ENCODE data around the gene PPP4R2.
"Not testable (repeated sequence)": the region's sequence is repeated elsewhere in the genome, so short reads cannot be mapped to it uniquely, and the experiment has no call there.

PPP4R2 gene

DNA sequence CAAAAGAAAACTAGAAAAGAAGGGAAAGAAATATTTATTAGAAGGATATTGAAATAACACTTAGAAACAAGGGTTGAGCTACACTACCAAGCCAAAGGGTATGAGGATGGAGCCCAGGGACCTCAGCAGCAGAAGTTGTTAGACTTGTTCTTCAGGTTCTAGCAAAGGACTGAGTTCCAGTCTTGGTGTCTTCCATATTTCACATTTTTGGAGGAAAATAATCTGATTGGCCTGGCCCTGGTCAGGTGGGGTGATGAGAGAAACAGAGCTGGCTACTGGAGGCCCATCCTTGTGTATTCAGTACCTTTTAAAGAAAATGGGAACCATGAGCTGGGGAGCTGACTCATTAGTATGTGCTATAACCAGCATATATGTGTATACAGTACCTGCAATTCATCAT is 28.2 kb downstream of the PPP4R2 start:
- DNase-seq (ENCODE audit: low read depth in 2 of 2) = no peak

DNA sequence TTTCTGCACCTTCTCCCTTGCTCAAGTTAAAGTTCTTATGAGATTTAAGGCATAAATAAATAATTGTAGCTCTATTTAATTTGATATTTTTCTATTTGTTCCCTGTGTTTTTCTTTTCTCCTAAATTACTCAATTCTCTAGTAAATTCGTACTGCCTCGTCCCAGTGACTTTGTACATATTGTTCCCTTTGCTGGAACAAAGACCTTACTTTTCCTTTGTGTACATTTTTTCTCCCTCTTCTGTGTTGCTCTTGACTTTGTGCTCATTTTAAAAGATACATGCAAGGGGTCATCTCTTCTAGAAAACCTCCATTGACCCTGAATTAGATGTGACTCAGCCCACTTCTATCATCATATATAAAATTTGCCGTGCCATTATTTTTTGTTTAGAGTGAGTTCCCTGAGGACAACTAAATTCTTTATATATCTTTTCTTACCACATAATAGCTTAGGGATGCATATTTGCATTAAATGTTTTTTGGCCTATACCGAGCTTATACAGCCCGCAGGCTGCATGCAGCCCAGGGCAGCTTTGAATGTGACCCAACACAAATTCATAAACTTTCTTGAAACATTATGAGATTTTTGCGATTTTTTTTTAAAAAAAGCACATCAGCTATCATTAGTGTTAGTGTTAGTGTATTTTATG is 29.6 kb downstream of the PPP4R2 start:
- no peak for DNase-seq (ENCODE audit: low read depth in 2 of 2)

DNA sequence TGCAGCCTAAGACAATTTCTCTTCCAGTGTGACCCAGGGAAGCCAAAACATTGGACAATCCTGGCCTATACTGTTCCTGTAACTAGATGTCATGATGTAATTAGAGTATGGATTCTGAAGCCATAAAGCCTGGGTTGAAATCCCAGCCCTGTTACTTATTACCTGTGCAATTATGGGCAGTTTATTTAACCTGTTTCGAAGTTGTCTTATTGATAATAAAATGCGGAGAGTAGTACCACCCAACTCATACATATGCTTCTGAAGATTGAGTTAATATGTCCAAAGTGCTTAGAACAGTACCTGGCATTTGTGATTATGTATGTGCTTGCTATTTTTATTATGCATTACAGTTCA is 30.1 kb downstream of the PPP4R2 start:
- no peak for DNase-seq (ENCODE audit: low read depth in 2 of 2)

DNA sequence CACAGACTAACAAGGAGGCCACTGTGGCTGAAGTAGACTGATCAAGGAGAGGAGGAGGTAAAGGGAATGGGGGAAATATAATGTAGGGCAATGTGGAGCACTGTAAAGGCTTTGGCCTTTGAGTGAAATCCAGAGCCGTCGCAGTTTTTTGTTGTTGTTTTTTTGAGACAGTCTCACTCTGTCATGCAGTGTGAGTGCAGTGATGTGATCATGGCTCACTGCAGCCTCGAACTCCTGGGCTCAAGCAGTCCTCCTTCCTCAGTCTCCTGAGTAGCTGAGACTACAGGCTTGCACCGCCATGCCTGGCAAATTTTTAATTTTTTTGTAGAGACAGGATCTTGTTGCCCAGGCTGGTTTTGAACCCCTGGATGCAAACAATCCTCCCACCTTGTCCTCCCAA is 32.2 kb downstream of the PPP4R2 start:
- DNase-seq (ENCODE audit: low read depth in 2 of 2) = no peak

DNA sequence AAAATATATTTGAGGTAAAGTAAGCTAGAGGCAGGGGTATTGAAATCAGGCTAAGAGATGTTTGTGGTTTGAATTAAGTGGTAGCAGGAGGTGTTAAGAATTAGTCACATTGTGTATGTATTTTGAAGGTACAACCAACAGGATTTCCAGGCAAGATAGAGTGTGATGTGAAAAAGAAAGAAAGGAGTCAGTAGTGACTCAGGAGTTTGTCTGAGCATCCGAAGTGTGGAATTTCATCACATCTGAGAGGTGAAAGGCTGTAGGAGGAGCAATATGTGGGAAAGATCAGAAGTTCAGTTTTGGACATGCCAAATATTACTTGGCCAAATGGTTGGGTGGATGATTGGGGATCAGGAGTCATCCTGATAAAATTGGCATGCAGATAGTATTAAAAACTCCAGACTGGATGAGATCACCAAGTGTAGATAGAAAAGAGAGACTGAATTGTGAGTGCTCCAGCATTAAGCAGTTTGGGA is 32.7 kb downstream of the PPP4R2 start:
- no peak for DNase-seq (ENCODE audit: low read depth in 2 of 2)

DNA sequence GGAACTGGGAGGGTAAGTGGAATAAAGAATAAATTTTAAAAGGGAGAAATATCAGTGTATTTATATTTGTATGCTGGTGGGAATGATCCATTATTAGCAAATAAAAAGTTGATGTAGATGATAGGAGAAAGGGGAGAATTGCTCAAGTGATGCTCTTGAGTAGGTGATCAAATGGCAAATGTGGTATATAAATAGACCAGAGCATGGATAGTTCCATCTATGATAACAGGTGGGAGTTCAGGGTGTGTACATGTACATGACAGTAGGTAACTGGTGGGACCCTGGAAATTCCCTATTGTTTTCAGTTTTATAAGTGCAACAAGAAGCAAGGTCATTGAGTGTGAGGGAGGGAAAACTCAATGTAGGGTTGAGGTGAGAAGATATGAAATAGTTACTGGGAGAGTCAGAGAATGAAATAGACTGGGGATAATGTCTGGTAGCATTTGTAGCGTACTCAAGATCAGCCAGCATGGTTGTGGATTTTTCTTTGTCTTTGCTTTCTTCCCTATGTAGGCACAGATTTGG is 33.5 kb downstream of the PPP4R2 start:
- DNase-seq (ENCODE audit: low read depth in 2 of 2) = no peak

DNA sequence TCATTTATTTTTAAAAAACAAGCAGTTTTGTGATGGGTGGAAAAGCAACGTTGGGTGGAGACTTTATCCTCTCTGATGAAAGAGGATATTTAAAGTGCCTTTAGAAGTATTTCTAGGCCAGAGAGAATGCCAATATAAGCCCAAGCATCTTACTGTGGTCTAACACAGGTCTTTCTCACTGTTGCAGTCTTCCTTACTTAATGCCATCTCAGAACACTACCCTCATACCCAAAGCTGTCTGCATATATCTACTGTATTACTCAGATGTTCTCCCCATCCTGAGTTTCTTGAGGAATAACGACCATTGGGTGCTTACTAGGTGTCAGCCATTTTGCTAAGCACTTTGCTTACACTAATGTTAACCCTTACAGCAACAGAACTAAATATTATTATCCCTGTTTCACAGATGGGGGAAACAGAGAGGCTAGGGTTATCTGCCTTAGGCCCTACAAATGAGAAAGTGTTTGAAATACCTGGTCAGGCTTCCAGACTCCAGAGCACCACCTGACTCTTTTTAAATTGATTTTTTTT is 35.0 kb downstream of the PPP4R2 start:
- no peak for DNase-seq (ENCODE audit: low read depth in 2 of 2)

DNA sequence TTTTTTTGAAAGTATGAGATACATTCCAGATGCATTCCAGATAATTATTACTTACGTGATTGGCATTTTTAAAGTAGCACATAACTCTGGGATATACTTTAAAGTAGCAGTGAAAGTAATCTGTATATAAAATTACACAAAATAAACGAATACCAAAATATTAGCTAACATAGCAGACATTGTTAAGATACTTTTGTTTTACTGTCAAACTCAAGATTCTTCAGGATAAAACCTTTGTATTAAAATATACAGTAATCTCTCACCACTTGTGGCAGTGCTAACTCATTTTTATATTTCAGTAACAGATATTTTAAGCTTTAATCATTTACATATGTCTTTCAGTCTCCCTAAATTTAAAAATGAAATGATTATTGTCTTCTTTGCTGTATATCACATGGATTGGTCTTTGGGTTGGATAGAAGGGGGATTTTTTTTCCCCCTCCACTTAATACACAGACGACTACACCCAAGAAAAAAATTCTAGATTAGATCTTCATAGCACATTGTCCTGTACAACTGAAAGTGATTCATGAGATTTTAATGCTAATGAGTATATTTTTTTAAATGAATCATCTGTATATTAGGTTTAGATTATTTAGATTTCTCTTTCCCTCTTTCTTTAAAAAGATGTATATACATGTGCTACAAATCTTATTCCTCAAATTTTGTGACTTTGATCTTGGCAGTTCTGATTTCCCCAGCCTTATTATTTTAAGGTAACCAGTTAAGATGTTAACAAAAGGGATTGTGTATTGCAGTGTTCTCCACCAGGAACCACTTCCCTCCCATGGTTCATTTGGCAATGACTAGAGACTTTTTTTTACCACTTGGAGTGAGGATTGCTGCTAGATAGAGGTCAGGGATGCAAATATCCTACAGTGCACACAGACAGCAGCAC is 40.3 kb downstream of the PPP4R2 start:
- no peak for DNase-seq (ENCODE audit: low read depth in 2 of 2)

DNA sequence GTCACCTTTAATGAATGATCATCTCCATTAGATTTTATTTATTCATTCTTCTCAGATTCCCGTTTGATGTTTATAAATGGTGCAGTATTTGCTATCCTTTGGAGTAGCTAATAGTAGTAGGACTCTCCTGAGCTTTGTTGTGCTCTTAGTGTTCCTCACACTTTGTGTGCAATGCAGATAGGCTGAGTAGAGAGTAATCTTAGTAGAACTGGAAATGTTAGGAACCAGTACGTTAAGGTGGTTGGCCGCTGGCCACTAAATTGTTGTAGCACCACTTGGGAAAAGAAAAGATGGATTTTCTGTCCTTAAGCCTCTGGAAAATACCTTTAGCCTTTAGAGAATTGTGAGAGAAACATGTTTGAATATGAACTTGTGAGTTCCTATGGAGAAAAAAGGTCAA is 44.9 kb downstream of the PPP4R2 start:
- DNase-seq (ENCODE audit: low read depth in 2 of 2) = no peak

DNA sequence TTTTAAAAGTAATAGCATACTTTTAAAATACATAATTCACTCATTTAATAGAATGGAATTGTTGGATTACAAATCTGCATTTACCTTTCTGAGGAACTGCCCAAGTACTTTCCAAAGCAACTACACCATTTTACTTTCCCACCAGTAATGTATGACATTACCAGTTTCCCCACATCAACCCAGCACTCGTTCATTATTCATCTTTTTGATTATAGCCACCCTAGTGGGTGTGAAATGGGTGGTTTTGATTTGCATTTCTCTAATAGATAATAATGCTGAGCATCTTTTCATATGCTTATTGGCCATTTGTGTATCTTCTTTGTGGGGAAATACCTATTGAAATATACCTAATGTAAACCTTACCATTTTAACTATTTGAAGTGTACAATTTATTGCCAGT is 46.8 kb downstream of the PPP4R2 start:
- DNase-seq (ENCODE audit: low read depth in 2 of 2) = no peak

DNA sequence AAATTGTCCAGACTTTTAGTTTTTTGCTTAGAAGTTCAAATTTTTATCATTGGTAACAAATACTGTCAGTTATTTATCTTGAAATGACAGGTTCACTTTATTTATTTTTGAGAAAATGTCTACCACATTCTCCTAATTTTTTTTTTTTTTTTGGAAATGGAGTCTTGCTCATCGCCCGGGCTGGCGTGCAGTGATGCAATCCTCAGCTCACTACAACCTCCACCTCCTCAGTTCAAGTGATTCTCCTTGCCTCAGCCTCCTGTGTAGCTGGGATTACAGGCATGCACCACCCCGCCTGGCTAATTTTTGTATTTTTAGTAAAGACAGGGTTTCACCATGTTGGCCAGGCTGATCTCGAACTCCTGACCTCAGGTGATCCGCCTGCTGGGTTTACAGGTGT is 48.8 kb downstream of the PPP4R2 start:
- no peak for DNase-seq (ENCODE audit: low read depth in 2 of 2)

DNA sequence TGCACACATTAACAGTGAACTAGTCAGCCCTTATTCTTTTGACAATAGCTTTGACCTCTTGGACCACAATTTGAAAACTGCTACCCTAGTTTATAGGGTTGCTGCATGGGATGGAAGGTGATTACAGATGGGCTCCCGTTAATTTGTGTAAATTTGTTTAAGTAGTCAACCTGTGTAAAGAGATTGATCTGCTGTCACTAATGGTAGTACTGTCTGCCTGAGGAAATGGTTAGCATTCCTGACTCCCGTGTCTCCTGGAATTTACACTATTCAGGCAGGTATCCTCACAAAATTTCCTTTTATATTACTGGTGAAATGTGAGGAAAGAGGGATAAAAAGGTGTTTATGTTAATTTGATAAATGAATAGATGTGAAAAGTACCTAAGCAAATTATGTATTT is 49.6 kb downstream of the PPP4R2 start:
- DNase-seq (ENCODE audit: low read depth in 2 of 2) = no peak

DNA sequence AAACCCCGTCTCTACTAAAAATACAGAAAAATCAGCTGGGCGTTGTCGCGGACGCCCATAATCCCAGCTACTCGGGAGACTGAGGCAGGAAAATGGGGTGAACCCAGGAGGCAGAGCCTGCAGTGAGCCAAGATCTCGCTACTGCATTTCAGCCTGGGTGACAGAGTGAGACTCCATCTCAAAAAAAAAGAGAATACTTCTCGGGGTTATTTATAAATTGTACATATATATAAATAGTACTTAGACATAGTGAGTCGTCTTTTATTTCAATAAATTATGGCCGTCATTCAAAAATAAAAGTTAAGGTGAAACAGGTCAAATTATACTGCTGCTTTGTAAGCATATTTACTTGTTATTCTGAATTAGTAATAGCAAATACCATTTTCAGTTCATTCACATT is 52.7 kb downstream of the PPP4R2 start:
- no peak for DNase-seq (ENCODE audit: low read depth in 2 of 2)

DNA sequence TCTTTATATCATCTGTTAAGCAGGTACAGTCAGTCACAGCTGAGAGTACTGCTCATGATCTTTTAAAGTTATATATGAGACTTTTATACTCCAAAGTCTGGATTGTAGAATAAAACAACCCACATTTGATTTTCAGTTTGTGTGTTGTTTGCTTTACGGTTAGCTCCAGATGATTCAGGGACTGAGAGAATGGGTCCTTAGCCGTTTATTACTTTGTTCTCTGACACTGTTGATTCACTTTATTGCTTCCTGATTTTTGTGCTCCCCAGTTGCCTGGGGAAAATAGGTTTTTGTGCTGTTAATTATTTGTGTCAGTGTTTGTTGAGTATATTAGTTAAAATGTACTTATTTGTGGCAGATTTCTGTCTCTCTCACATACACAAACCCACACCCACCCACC is 56.2 kb downstream of the PPP4R2 start:
- DNase-seq (ENCODE audit: low read depth in 2 of 2) = no peak

DNA sequence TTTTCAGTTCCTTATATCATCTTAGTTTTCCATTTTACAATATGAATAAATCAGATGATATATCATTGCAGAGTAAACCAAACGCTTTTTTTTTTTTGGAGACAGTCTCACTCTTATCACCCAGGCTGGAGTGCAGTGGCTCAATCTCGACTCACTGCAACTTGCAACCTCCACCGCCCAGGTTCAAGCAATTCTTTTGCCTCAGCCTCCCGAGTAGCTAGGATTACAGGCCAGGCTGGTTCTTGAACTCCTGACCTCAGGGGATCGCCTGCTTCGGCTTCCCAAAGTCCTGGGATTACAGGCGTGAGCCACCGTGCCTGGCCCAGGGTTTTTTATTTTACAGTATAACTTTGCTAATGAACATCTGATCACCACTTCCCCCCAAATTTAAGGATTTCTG is 59.0 kb downstream of the PPP4R2 start:
- DNase-seq (ENCODE audit: low read depth in 2 of 2) = no peak

DNA sequence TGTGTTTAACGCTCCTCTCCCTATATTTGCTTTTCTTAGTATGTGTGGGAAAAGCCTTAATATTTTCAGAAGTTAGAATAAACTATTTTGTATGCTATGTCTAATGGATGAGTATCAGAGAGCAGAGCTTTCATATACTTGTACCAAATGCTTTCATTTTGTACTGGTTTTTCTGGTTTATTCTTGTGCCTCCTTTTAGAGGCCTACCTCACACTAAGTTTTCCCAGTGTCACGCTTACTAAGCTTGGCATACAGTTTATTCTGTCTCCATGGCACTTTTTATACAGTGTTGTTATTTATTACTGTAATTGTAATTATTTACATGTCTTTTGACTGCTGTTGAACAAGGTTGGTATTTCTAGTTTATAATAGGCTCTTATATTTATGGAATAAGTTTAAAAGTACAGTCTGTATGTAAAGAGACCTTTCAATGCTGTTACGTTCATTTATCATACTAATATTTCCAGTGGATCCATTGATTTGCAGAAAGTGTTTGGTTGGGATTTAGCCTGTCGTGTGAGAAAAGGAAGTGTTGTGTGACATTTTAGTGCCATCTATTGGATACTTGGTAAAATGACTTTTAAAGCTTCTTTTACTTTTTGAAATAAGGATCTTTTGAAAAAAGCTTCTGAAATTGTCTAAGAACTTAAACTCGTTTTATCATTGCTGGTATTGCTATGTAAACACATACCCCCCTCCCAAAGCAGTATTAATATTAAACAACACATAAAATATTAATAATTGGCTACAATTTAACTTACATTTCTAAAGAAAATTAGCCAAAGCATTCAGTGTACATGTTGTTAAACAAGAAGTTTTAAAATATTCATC is 59.6 kb downstream of the PPP4R2 start:
- no peak for DNase-seq (ENCODE audit: low read depth in 2 of 2)

DNA sequence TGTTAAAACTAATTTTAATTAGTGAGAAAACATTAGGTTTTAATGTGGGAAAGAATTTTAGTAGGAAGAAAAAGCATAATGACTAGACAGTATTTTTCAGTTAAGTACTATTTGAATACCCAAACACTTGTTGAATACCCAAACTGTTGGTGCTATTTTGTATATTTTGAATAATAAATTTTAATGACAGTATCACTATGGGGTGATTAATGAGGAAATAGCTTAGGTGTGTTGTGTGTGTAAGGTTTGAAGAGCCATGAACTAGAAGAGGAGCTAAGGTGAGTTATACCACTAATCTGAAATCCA is 60.2 kb downstream of the PPP4R2 start:
- no peak for DNase-seq (ENCODE audit: low read depth in 2 of 2)

DNA sequence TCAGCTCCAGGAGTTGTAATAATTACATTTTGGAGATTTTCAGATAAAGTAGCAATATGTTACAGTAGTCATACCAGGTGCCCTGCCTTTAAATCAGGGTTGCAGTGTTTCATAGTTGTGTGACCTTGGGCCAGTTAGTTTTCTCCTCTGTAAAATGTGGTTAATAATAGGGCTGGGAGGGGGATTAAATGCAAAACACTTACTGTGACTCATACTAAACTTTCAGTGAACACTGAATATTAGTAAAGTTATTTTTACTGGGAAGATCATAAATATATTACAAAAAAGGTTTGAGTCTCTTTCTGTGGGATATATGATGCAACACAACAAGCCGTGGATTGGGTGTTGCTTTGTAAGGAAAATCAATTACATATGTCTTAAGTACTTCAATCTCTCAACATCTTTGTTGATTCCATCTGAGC is 63.7 kb downstream of the PPP4R2 start:
- DNase-seq (ENCODE audit: low read depth in 2 of 2) = no peak

DNA sequence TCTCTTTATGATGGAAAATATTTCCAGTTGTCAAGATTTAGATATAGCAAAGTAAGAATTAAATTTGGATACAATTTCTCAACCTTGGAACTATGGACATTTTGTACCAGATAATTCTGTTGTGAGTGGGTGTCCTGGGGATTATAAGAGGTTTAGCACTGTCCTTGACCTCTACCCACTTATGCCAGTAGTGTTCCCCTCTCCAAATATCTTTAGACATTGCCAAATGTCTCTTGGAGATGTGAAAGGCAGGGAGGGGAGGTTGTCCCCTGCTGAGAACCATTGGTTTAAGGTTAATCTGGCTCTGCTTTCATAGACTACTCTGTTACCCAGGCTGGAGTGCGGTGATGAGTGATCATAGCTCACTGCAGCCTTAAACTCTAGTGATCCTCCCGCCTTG is 64.8 kb downstream of the PPP4R2 start, which contains the start of gene EBLN2:
TSS of gene EBLN2 (plus strand) at position 244 of the 400 bp plus-strand sequence. CDS start 423 bp downstream, outside the sequence.
- DNase-seq (ENCODE audit: low read depth in 2 of 2) = no peak

DNA sequence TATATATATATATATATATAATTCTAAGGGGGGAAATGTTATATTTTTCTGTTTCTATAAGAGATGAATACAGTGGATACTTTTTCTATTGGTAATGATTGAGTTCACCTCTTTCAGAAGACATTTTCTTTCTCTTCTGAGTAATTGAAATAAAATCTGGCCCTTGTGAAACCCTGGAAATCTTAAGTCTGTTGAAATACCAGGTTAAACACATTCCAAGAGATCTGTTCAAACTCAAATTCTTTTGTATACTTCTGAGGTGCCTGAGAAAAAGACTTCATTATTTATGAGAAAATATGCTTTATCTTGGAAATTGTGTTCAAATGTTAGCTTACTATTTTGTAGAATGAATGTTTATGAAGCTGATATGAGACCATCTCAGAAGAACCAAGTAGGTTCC is 69.6 kb downstream of the PPP4R2 start:
- not testable (repeated sequence) for DNase-seq (ENCODE audit: low read depth in 2 of 2)

DNA sequence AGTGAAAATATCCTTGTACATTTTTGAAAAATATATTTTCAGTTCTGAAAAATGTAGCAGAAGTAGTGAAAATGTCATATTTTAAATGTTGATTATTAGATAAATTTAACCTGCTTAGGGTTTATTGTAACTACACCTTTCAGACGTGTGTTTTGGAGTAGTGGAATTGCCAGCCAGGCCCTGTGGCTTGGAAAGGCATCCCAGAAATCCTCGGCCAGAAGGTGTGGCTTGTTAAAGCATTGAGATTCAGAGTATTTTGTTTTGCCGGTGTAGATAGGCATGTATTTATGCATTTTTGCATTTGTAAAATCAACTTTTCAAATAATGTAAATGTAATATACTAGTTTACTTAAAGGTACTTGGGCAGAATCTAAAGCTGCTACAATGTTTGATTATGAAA is 71.8 kb downstream of the PPP4R2 start:
- DNase-seq (ENCODE audit: low read depth in 2 of 2) = no peak

DNA sequence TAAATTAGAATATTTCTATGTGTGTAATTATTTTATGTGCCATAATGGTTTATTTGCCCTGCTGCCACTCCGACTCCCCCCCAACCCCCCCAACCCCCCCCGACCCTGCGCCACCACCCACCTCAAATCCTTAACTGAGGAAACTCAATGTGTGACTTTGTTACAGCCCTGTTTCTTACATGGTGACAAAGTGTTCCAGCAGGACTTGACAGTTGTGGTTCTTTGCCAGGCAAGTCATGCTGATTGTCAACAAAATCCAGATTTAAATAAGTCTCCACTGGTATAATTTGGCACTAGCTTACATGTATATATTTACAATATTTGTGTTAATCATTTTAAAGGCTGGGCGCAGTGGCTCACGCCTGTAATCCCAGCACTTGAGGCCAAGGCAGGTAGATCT is 72.6 kb downstream of the PPP4R2 start:
- no peak for DNase-seq (ENCODE audit: low read depth in 2 of 2)

Data from stimulated activated CD4-positive, alpha-beta T cell treated with anti-CD3 and anti-CD28 coated beads, Interleukin-1b, Interleukin-23, amount 100 ng/mL, for 4 hours (primary cell).